ENCODE measurements around the gene ECHDC3. TPM values are rescaled to one million over a fixed set of nuclear protein-coding genes. Genes with fewer than 3 reads are reported as not detected.
A peak's percentile ranks its signal among the peaks of the same experiment; 100 is the strongest.
"Not testable (repeated sequence)": the region's sequence is repeated elsewhere in the genome, so short reads cannot be mapped to it uniquely, and the experiment has no call there.

Gene ECHDC3
- total RNA-seq, 6 experiments from 2014 or later, result 0.10 to 1.4 (median 0.23) TPM; not detected in 1

DNA sequence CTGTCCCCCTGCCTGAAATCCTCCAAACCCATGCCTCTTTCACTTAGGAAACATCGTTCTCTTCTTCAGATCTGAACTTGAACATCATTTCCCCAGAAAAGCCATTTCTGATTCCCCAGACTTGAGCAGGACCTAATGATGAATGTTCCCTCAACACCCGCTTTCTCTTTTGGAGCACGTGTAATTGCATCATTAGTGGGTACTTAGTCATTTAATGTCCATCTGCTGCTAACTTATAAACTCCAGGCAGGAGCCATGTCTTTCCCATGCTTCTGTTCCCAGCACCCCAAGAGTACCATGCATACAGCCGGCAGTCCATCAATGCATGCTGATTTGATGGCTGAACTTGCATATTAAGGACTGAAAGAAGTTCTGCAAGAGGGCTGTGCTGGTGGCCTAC, 36.5 kb upstream of the ECHDC3 start:
- DNase-seq, result no peak

DNA sequence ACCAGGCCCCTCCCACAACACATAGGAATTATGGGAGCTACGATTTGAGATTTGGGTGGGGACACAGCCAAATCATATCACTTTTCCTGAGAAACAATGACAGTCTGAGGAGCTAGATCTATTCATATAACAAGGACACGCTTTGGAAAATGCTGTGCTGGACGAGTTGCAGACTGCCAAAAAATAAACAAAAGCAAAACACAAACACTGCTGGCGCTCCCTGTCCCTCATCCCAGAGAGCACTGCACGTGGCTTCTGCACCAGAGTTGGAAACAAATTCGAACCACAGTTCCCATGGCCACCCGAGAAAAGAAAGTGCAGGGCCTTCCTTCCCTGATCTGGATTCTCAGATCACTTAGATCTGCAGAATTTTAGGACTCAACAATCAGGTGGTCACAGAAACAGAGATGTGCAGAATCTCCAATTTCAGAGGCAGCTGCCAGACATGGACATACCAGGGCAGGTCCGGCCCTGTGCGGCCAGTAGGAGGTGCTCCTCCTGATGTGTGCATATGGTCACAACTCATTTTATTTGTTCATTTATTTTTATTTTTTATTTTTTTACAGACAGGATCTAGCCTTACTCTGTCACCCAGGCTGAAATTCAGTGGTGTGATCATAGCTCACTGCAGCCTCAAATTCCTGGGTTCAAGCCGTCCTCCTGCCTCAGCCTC, 35.2 kb upstream of the ECHDC3 start:
- TF ChIP-seq, protein P1, sequence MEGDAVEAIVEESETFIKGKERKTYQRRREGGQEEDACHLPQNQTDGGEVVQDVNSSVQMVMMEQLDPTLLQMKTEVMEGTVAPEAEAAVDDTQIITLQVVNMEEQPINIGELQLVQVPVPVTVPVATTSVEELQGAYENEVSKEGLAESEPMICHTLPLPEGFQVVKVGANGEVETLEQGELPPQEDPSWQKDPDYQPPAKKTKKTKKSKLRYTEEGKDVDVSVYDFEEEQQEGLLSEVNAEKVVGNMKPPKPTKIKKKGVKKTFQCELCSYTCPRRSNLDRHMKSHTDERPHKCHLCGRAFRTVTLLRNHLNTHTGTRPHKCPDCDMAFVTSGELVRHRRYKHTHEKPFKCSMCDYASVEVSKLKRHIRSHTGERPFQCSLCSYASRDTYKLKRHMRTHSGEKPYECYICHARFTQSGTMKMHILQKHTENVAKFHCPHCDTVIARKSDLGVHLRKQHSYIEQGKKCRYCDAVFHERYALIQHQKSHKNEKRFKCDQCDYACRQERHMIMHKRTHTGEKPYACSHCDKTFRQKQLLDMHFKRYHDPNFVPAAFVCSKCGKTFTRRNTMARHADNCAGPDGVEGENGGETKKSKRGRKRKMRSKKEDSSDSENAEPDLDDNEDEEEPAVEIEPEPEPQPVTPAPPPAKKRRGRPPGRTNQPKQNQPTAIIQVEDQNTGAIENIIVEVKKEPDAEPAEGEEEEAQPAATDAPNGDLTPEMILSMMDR (IDR thresholded peaks at IDR 0.05), result peak; percentile 49
- H3K36me3 Mint-ChIP-seq (ENCODE audit: low read depth), result no peaks in the 10 kb centered on the region
- peaks cover 29% of the 10 kb centered on the region for H3K27me3 Mint-ChIP-seq (ENCODE audit: insufficient read depth)
- no peaks in the 10 kb centered on the region for H3K9me3 Mint-ChIP-seq
- H3K27ac Mint-ChIP-seq, result no peak overlapping the region
- no peak for DNase-seq
- H3K4me3 Mint-ChIP-seq, result no peak overlapping the region
- H3K4me1 Mint-ChIP-seq (ENCODE audit: low read depth), result no peaks in the 10 kb centered on the region; the same call in 1 of the 2 replicates

More for the DNA sequence above, 36.5 kb upstream of the ECHDC3 start:
- Mint-ChIP-seq H3K36me3 (ENCODE audit: low read depth) (no peaks in the 10 kb centered on the region), H3K4me3 (no peak overlapping the region), H3K9me3 (no peaks in the 10 kb centered on the region), H3K27me3 (ENCODE audit: insufficient read depth) (peaks cover 29% of the 10 kb centered on the region), H3K4me1 (ENCODE audit: low read depth) (no peaks in the 10 kb centered on the region; the same call in 1 of the 2 replicates), H3K27ac (no peak overlapping the region)
- TF ChIP-seq, protein P1 (IDR thresholded peaks at IDR 0.05), result no peak

- Mint-ChIP-seq H3K36me3 (ENCODE audit: low read depth) (no peaks in the 10 kb centered on the region), H3K9me3 (no peaks in the 10 kb centered on the region), H3K4me1 (ENCODE audit: low read depth) (peaks cover 2% of the 10 kb centered on the region), H3K27me3 (ENCODE audit: insufficient read depth) (peaks cover 31% of the 10 kb centered on the region), H3K4me3 (no peak overlapping the region), H3K27ac (no peak overlapping the region)
- TF ChIP-seq, protein P1 (IDR thresholded peaks at IDR 0.05), result no peak
- no peak for DNase-seq
These were observed 34.4 kb upstream of the ECHDC3 start for GRCh38 chr10:11707624-11708350.

DNA sequence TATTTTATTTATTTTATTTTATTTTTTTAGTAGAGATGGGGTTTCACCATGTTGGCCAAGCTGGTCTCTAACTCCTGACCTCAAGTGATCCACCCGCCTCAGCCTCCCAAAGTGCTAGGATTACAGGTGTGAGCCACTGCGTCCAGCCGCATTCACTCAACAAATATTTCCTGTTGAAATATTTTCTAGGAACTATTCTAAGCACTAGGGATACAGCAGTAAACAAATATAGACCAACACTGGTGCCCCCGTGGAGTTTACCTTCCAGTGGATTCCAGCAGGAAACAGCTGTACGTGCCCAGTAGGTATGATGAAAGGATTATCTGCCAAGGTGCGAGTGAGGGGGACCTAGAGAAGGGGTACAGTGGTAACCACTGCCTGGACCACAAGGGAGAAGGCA, 33.4 kb upstream of the ECHDC3 start:
- not testable (repeated sequence) for H3K4me1 Mint-ChIP-seq (ENCODE audit: low read depth); H3K4me3 Mint-ChIP-seq; H3K27ac Mint-ChIP-seq

DNA sequence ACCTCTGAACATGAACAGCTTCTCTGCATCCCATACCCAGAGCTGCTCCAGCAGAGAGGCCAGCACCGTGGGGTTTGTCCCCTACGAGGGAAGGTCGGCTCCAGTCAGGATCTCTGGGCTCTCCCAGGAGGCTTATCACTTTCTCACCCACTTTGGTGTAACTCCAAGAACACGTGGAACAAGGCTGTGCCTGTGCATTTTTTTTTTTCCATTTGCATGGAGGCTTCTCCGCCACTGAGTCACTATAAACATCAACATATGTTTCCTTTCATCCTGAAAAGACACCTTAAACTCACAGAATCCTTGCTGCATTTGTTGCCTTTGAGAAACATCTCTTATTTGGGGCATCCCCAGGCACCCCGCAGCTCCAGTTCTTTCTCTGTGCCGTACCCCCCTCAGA, 29.4 kb upstream of the ECHDC3 start:
- Mint-ChIP-seq H3K9me3 (peaks cover 9% of the 10 kb centered on the region; the same call in 1 of the 2 replicates), H3K4me1 (ENCODE audit: low read depth) (peaks cover 6% of the 10 kb centered on the region; the same call in 1 of the 2 replicates), H3K4me3 (no peak overlapping the region), H3K27ac (no peak overlapping the region), H3K36me3 (ENCODE audit: low read depth) (no peaks in the 10 kb centered on the region), H3K27me3 (ENCODE audit: insufficient read depth) (peaks cover 41% of the 10 kb centered on the region)
- TF ChIP-seq, protein P1 (IDR thresholded peaks at IDR 0.05), result no peak
- no peak for DNase-seq

More for the DNA sequence above, 33.4 kb upstream of the ECHDC3 start:
- H3K27me3 Mint-ChIP-seq (ENCODE audit: insufficient read depth), result peaks cover 37% of the 10 kb centered on the region
- not testable (repeated sequence) for H3K9me3 Mint-ChIP-seq; DNase-seq; H3K36me3 Mint-ChIP-seq (ENCODE audit: low read depth)

DNA sequence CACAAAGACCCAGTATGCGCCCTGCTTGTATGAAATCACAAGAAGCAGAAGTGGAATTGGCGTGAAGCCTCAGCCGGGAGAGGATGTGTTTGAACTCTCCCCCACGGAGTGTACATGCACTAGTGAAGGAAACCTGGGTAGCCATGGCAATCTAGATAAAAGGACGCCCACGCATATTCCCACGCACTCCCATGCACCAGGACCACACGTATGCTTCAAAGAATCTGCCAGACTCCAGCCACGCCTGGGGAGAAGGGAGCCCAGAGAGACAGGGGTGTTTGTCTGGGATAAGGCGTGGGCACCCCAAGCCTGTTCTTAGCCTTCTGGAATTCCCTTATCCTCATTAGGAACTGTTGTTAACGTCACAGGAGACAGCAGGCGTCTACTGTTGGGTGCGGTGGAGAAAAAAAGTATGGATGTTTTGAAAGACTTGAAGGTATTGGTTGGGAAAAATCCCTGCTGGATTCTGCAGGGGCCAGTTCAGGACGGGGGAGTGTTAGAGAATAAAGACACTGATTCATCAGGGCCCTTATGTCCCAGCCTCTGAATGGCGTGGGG, 28.9 kb upstream of the ECHDC3 start:
- TF ChIP-seq, protein P1 (IDR thresholded peaks at IDR 0.05), result no peak
- Mint-ChIP-seq H3K9me3 (peaks cover 9% of the 10 kb centered on the region; the same call in 1 of the 2 replicates), H3K27ac (no peak overlapping the region), H3K36me3 (ENCODE audit: low read depth) (no peaks in the 10 kb centered on the region), H3K27me3 (ENCODE audit: insufficient read depth) (peaks cover 38% of the 10 kb centered on the region), H3K4me1 (ENCODE audit: low read depth) (peaks cover 6% of the 10 kb centered on the region; the same call in 1 of the 2 replicates), H3K4me3 (no peak overlapping the region)
- DNase-seq, result no peak
